Stimulated activated CD8-positive, alpha-beta memory T cell treated with anti-CD3 and anti-CD28 coated beads, Interleukin-4, amount 100 ng/mL, for 24 hours (primary cell): ENCODE data around the gene PLCZ1.
"Not testable (repeated sequence)": the region's sequence is repeated elsewhere in the genome, so short reads cannot be mapped to it uniquely, and the experiment has no call there.

ENCODE experiments used
- DNase-seq: peaks from one replicate; pipeline ENCODE4 v3.0.0-alpha.2; 2020; ENCODE audit warnings: low read depth

PLCZ1 gene

DNA sequence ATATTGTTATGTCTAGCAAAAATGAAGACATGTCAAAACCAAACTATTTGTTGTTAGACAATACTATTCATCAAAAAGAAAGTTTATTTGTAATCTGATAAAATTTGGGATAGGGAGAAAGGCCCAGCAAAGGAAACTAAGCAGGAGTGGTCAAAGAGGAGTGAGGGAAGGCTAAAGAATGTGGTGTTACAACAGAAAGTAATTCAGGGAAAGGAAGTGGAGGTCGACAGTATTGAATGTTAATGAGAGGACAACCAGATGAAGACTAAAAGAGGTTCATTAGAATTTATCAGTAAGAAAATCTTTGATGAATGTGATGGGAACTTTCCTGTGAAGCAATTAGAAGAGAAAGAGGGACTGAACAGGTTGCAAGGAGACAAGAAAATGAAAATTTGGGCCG, 33.9 kb downstream of the PLCZ1 start:
- no peak for DNase-seq

DNA sequence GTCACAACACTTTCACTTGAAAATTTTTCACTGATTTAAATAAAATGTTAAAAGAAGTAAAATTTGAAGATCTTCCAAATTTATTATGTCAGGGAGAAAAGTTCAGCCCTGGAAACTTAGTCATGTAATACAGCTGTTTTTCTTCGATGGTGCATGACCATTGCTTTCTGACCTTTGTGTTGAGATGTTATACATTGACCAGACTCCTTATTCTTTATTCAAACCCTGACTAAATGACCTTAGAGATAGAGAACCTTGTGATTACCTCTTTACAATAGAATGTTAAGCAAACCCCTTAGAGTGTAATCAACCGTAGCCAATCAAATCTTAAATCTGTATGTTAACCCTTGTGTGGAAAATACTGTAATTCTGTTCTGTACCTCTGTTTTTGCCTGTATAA, 34.5 kb downstream of the PLCZ1 start:
- no peak for DNase-seq

DNA sequence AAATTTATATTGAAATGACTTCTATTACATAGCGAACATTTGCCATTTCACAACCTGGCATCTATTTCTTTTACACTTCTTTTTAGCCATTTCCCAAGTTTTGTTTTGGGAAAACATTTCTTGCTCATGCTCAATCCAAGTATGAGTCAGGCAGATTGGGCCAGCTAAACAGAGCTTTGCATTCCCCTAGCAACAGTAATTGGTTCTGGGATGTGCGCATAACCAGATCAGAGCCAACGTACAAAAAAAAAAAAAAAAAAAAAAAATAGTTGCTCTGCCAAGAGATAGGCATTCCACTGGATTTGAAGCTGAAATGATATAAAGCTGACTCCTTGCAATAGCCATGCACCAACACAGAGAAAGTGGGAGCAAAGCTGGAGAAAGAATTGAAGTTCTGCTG, 37.5 kb downstream of the PLCZ1 start:
- DNase-seq: no peak

DNA sequence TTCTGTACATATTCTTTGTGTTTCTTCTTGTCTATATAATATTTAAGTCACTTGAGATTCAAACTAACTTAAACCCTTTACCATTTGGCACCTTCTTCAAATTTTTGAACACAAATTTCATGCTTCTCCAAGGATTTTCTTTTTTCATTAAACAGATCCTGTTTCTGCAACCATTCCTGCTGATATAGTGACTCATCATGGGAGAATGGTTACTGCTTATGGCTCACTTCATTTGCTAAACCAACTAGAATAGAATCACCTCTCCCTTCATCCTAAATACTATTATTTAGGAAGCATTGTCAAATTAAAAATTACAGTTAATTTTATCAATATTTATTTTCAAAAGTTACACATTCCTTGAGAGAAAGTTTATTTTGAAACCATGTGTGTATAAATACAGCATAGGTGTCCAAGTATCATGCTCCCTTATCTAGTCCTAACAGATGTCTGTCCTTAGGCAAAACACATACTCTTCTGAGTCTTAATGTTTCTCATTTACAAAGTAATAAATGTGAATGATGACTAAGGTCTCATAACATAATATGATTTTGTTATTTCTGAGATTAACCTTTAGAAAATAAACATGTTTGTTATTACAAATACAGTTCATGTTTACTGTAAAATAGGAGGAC, 40.7 kb downstream of the PLCZ1 start:
- DNase-seq: no peak

DNA sequence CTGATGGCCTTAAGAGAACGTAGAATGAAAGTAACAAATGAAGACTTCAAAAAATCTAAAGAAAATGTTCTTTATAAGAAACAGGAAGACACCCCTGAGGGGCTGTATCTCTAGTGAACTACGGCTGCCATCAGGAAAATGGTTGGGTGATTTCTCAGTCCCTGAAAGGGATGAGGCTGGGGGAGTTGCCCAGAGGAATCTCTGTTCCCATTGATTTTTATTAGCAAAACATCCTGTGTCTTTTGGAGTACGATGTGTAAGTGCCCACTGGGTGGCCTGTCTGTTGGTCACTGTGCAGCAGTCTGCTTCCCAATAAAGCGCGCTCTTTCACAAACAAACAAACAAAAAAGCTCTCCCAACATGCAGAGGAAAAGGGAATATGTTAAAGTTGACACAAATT, 43.8 kb downstream of the PLCZ1 start:
- not testable (repeated sequence) for DNase-seq

DNA sequence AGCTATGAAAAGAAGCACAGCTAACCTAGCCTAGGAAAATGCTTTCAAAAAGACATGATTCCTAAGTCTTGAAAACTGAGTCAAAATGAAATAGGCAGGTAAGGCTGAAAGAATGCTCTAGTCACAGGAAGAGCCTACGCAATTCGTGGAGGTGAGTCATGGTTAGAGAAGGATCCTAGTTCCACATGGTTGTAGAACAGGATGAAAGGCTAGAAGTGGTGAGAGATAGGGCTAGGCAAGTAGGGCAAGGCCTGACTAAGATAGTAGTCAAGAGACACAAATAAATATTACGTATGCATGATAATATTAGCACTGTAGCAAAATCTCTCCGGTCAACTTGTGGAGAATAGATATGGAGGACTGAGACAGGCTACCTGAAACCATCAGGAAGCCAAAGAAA, 47.2 kb downstream of the PLCZ1 start:
- no peak for DNase-seq

DNA sequence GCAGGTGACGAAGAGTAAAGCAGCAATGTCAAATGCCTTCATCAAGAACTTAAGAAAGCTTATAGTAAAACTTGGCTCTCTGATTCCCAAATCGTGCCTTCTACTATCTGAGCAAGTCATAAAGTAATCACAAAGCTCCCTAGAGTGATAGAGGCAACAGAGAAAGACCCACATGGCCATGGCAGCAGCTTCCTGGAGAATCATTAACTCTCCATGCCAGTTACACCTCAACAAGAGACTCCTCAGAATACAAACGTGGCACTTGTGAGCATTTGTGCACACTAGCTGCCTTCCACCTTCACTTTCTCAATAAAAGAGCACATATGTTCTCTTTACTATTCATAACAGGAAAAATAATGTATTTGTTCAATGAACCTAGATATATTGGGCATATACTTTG, 48.0 kb downstream of the PLCZ1 start:
- no peak for DNase-seq

DNA sequence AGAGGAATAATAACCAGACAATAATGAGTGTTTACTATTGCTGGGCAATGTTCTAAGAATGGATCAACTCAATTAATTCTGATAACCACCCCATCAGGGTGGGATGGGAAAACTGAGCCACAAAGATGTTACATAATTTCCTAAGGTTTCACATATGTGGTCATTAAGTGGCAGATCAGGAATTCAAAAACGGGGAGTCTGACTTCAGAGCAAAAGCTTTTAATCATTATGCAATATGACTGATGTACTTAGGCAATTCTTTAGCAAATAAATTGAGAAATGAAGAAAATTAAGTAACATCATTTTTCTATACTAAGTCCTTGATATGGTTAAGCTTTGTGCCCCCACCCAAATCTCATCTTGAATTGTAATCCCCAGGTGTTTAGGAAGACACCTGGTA, 53.4 kb downstream of the PLCZ1 start:
- DNase-seq: no peak

DNA sequence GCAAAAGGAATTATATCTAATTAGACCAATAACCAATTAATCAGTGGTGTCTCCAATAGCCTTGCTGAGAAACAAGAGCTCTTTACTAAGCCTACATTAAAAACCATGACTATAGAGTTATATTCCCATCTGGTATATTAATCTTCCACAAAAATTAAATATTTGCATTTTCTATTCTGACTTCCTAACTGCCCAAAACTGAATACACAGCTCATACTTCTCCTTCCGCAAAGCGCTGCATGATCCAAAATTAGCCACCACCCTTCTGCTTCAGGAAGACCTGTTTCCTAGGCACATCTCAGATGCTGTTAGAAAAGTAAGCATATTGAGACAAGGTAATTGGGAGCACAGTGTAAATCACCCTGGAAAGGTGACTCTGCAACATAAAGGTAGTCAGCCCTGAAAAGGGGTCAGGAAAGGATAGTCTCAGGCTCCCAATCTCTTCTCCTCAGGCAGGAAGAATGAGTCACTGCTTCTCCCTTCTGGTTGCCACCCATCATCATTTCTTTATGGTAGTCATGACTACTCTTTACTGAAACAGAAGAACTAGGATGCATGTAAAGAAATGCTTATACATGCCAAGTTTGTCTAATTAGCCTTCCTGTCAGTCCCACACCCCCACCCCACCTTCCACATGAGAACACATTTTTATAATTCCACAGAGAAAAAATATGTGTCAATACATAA, 54.3 kb downstream of the PLCZ1 start:
- DNase-seq: no peak

DNA sequence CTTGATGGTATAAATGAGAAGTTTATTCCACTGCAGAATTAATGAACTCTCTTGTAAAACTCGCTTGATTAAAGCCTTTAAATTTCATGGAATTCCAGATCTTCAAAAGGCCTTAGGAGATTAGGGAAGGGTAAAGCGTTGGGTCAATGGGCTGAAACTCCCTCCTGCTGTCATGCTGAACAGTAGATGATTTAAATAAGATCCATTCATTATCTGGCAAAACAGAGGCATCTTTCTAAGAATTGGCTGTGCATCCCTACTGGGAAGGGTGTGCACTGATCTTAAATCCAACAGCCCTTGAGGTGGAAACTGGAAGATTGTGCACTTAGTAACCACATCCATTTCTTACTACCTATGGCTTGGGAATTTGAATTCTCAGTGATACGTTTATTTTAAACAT, 56.0 kb downstream of the PLCZ1 start:
- no peak for DNase-seq

DNA sequence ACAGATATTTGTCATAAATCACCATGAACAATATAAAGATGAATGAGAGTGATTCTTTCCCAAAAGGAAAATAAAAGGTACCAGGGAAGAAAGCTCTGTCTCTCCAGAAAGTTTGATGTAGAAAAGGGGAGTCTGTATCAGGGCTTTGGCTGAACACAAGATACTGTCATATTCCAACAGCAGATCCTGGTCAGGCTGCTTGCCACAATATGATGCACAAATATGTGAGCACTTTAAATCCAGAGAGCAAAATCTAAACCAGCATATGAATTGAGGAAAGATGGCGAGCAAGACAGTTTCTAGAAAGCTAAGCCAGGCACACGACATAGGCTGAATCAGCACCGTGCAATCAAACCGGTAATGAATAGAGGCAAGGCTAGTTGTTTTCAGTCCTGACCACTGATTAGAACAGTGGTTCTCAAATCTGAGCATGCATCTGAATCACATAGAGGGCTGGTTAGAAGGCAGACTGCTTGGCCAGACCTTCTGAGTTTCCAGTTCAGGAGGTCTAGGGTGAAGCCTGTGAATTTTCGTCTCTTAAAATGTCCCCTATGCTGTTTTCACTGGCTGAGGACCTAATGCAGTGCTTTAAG, 60.7 kb downstream of the PLCZ1 start:
- DNase-seq: no peak

DNA sequence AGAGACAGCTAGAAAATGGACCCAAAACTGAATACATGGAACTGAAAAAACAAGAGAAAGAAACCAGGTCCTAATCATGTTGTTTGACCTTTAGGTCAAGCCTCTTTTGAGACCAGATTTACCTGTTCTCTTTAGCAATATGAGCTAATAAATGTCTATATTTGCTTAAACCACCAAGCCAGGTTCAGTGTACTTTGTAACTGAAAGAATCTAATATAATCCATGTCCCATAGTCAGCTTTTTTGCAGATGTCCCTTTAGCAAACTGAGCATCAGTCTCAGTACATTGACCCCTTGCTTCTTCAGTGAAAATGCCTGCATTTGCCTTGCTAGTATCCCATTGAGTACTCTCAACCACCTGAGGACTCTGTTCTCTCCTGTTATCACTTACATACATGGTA, 61.7 kb downstream of the PLCZ1 start:
- no peak for DNase-seq

DNA sequence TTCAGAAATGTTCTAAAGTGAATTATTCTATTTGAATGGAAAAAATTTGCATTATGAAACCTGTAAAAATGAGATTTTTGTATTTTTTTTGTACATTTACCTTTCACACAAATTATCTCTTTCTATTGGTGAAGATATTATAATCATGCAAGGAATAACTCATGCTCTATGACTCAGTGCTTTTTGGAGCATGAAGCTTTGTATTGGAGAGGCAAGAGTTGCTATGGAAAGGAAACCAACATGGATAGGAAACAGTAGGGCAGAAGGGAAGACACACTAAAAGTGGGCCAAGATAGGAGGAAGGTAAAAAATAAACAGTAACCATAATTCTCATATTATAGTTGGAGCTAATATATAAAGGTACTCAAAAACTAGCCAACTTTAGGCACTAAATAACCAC, 79.0 kb downstream of the PLCZ1 start:
- DNase-seq: no peak

DNA sequence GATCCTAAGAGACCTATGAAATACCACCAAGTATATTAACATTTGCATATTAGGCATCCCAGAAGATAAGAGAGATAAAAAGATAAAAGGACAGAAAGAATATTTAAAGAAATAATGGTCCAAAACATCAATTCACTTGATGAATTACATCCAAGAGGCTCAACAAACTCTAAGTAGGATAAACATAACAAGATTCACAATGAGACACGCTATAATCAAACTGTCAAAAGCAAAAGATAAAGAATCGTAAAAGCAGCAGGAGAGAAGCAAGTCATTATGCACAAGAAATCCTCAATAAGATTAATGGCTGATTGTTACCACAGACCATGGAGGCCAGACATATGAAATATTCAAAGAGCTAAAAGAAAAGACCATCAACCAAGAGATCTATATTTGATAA, 79.6 kb downstream of the PLCZ1 start:
- DNase-seq: no peak

DNA sequence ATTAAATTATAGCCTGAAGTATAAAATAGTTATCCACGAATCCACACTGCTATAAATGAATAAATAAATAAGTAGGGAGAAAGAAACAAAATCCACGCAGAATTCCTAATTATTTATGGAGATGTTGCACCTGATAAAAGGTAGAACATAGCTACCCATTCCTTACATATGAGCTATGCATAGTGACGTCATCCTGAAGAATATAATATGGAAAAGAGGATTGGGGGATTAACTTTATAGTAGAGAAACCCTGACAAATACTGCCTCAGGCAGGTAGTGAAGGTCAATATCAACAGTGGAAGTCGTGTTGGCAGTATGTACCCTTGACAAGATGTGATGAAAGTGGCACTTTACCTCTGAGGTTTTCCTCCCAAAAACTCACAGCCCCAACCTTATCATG, 82.5 kb downstream of the PLCZ1 start:
- DNase-seq: no peak

DNA sequence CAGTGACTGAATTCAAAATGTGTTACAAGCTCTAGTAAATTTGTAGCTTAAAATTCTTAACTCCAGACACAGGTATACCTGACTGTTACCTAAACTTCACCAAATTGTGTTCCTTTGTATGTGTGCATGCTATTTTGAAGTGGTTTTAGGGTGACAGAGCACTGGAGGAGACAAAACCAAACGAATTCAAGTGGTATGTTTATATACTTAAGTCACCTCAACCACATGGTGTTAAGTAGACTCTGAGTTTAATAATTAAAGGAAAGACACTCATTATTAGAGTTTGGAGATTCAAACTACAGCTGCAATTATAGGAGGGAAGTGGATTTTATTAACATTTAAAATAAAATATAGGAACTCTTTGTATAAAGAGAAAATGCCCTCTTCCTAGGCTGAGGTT, 84.3 kb downstream of the PLCZ1 start:
- no peak for DNase-seq

DNA sequence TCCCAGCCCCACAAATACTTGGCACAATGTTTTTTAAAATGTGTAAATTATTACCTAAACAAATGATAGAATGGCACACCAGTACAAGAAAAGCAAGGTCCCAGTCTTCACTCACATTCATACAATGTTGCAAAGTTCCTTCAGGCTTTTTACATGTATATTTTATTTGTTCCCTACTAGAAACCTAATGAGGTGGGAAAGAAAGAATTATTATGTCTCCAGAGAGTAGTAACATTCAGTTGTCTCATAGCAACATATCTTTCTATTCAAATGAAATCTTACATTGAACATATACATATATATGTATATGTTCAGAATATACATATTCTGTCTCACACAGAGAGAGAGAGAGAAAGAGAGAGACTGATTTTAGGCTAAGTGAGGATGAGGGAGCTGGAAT, 85.2 kb downstream of the PLCZ1 start:
- DNase-seq: no peak

DNA sequence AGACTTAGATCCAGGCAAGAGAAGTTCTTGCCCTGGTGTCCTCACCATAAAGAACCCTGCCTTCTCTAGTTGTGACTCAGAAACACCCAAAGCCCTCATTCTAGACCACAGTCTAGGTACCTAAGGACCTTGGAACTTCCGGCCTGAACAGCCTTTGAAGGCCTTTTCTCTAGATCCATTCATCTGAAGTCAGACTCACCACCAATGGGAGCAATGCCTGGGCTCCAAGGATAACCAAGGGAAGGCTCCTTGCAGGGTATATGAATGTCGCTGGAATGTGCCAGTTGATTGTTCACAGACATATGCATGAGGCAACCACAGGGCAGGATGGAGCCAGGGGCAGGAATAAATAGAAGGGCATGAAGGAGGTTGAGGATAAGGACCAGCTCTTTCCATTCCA, 86.3 kb downstream of the PLCZ1 start:
- DNase-seq: no peak

DNA sequence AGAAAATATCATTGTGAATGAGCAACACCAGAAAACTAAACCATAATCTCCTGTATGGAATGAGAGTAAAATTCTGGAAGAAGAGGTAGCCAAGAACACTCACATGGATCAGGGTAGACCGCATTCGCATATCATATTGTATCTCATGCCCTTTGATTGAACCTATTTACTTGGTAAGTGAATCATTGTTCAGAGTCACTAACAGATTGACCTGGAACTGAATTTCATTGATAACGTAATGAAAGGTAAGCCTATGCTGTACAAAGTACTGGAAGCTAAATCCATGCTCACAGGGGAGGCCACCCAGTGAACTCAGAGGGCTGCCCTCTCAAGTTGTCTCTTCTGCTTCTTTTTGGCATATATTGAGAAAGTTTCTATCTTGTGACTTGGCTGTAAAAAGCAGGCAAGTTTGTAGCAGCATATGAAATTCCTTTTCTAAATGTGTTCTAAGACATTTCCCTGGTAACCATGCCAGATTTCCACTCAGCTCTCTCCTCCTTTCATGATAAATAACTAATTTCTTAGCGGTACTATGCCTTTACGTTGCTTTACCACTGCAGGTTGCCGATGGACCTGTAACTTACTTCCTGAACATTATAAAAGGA, 91.4 kb downstream of the PLCZ1 start:
- no peak for DNase-seq

DNA sequence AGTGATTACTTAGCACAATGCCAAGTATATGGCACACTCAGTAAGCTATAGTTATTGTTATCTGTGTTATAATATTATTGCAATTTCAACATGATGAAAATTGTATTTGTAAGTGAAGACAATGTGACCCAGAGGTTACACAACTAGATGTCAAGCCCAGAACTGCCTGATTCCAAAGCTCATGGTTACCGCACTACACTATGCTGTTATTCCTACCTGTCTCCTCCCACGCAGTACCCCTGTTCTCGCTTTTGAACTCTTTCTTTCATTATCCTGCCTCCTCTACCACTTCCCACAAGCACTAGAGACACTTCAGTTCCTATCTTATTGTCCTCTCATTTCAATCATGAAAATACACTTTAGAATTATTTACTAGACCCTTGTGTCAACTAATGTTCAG, 93.2 kb downstream of the PLCZ1 start:
- DNase-seq: no peak

DNA sequence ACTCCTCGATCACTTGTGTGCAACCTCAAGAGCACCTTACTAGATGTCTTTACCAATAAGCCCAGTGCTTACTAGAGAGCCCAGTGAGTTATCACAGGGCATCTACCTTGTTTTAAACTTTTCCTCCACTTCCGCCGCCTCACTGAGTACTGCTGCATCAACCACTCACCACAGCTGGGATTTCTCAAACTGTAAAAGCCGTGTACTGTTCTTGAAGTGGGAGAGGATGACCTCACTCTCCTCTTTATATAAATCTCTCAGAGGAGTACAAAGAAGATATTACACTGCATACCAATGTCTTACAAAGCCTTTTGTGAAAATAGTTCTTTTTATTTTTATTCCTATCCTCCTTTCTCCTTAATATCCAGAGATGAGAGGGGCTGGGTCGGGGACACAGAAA, 94.1 kb downstream of the PLCZ1 start:
- no peak for DNase-seq

DNA sequence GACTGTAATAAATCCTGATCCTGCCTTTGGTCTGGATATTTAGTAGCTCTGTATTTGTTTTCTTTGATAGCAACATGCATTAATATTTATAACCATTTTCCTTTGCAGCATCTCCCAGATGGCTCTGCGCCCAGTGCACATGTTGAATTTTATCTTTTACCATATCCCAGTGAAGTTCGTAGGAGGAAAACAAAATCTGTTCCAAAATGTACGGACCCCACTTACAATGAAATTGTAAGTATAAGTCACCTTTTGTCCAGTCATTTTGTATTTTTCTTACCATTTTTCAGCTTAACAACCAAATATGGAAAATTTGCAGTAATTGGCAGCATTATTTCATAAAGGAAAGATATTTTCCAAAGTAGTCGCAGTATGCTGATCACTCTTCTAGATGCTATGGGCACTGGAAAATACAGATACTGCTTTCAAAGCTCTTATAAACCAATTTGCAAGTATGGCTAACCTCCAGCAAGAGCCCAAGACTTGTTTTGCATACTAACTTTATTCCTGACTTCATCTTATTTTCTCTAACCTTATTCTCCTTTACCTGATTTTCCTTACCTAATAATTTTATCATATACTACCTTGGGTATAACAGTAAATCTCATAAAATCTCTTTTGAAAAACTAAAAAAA, 97.4 kb downstream of the PLCZ1 start:
- no peak for DNase-seq

DNA sequence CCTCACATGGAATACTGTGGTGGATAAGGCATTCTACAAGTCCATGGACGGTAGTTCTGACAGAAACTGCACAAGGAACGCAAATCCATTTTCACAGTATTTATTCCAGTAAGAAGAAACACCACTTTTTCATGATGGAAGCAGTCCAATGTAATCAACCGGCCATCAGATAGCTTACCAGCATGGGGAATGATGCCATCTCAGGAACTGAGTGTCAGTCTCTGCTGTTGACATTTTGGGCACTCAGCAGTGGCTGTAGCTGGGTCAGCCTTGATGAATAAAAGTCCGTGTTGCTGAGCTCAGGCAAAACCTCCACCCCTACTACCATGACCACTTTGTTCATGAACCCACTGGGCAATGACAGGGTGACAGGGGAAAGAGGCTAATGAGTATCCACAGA, 103.4 kb downstream of the PLCZ1 start:
- DNase-seq: no peak
